HG03571 (cell line): ENCODE results near the gene MRPS10.

Source experiments
- ATAC-seq: cut with Tn5 transposase; IDR thresholded peaks from one replicate; pipeline ENCODE4 v1.9.1; 2021; ENCODE audit not compliant: unreplicated experiment

The MRPS10 gene

DNA sequence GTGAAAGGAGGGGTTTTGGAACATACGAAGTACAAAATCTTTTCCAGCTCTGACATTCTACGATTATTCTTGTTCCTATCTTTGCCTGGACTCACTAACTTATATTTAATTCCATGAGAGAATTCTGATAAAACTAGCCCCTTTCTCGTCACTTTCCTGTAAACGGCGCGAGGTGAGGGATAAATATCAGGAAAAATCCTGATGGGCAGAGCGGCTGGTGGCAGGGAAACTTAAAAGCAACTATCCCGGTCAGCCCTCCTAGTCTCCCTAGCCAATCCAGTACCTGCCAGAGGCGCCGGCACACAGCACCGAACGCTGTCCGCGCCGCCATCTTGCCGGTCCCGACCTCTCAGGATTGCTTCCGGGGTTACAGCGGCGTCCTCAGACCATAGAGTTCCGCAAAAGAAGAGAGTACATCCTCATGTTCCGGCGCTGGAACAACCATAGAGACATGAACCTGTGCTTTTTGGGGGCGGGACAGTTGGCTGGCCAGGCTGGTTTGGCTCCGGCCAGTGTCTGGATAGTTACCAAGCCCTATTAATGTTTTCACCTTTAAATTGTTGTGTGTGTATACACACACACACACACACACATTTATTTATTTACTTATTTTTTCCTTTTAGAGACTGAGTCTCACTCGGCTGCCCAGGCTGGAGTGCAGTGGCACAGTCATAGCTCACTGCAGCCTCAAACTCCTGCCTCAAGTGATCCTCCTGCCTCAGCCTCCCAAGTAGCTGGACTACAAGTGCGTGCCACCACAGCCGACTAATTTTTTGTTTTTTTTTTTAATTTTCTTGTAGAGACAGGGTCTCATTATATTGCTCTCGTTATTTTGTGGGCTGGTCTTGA, at the start of gene MRPS10:
Gene MRPS10 (minus strand): TSS at position 343 of the 849 bp plus-strand sequence. CDS start 12 bp downstream, at position 331.
- ATAC-seq: peak; percentile 85

DNA sequence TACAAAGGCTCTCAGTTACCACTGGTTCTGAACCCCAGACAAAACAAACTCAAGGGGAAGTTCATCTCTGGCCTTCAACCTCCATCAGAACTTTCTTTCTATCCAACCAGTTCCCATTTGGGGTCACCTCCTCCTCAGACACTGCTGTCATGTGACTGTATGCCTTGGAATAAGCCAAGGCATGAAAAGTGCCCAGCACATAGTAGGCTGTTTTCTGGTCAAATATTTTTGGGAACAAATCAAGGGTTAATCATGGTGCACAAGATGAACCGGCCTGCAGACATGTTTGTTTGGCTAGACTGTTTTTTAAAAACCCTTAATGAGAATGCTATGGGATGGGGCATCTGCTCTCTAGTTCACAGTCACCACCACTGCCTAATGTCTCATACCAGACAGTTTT, 48.9 kb upstream of the MRPS10 start:
- ATAC-seq: no peak

GRCh38 chr6:42264852-42265390, 47.3 kb upstream of the MRPS10 start:
- ATAC-seq: no peak

DNA sequence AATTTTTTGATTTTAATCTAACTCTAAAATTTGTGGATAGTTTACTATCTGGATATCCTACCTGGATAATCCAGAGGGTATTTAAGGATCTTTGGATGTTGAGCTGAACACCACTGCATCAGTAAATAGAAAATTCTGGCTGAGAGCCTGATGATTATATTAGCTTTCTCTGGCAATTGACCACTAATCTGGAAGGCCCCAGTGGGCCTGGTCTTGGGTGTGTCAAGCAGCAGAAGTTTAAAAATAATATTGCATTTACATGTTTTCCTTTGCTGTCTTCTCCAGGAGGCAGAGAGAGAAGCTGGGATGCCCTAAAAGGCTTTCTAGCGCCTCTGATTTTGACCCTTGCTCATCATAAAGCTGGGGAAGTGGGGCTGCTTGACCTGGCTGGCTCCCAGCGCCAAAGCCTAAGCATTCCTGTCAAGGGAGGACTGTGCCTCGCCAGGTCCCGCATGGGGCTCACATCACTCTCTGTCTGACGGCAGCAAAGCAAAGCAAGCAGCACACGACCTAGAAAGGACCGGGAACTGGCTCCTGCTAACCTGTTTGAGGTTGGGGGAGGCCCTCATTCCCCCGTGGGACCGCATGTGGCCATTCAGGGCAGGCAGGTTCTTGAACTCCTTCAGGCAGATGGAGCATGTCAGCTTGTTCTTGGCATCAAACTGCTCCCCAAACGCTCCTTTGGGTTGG, 46.6 kb upstream of the MRPS10 start:
- ATAC-seq: no peak

GRCh38 chr6:42263165-42263728, 45.6 kb upstream of the MRPS10 start:
- no peak for ATAC-seq

GRCh38 chr6:42260972-42261371, 43.3 kb upstream of the MRPS10 start:
- ATAC-seq: no peak

GRCh38 chr6:42260396-42260888, 42.8 kb upstream of the MRPS10 start:
- ATAC-seq: no peak

GRCh38 chr6:42259841-42260395, 42.3 kb upstream of the MRPS10 start:
- no peak for ATAC-seq

- no peak for ATAC-seq
These were observed 41.6 kb upstream of the MRPS10 start for GRCh38 chr6:42259286-42259685.

DNA sequence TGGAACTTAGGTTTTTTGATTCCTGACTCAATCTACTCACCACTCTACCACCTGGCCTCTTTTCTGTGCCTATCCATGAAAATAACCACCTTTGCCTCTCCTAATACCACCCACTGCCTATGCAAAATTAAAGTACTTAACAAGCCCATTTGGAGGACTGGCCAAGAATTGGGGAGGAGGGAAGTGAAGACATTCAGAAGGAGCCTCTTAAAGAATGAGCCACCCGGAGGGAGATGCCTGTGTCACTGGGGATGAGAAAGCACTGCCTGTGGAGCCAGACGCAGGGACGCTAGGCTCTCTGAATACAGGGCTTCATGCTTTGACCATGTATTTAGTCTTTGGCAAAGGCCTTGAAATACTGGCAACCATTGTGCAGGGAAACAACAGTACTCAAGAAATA, 40.0 kb upstream of the MRPS10 start:
- ATAC-seq: no peak

GRCh38 chr6:42257063-42257462, 39.4 kb upstream of the MRPS10 start:
- ATAC-seq: no peak

DNA sequence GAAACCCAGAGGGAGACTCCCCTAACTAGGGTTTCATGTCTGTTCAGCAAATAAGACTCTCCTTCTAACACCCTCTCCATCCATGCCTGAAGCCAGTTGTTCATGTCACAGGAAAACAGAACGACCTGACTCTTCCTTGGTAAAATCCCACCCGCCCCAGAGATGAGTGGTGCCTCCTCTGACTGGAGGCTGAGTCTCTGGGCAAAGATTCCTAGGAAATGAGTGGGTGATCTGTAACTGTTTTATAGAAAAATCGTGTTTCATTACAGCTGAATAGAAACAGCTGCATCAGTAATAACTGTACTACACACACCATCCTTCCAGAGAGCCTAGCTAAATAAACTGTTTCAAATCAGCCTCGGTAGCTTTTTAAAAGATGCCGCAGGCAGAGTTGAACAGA, 37.4 kb upstream of the MRPS10 start:
- no peak for ATAC-seq

- no peak for ATAC-seq
These were observed 36.8 kb upstream of the MRPS10 start for GRCh38 chr6:42254505-42254904.

- no peak for ATAC-seq
These were observed 34.4 kb upstream of the MRPS10 start for GRCh38 chr6:42251911-42252637.

DNA sequence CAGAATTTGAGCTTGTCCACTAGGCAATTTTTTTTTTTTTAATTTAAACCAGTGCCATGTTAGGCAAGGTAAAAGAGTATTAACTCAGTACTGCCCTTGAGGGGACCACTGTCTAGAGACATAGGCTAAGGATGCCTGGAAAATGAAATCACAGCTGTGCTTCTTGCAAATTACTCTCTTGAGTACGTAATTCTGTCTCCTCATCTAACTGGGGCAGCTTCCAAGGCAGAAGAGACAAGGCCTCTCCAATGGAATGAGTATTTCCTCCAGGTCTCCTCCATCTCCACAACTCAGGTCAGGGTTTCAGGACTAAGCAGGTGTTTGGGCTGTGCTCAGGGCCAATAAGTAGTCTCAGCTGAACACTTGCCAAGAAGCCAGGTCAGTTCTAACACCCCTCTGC, 33.8 kb upstream of the MRPS10 start:
- no peak for ATAC-seq

- ATAC-seq: no peak
These were observed 32.7 kb upstream of the MRPS10 start for GRCh38 chr6:42250274-42250931.

DNA sequence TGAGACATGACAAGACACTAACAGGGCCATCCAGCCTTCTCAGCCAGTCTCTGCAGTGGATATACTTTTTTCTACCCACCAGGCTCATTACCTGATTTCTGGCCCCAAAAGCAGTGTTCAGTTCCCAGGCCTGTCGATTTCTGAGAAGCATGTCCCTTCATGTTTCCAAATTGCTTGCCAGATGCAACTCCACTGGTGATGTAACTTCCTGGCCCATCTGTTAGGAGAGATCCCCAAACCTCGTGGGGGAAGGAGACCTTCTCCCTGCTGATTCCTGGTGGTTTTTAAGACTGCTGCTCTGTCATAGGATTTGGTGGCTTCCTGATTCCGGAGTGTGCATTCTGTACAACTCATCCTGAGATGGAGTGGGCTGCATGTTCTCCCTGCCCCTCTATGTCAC, 31.6 kb upstream of the MRPS10 start:
- no peak for ATAC-seq

DNA sequence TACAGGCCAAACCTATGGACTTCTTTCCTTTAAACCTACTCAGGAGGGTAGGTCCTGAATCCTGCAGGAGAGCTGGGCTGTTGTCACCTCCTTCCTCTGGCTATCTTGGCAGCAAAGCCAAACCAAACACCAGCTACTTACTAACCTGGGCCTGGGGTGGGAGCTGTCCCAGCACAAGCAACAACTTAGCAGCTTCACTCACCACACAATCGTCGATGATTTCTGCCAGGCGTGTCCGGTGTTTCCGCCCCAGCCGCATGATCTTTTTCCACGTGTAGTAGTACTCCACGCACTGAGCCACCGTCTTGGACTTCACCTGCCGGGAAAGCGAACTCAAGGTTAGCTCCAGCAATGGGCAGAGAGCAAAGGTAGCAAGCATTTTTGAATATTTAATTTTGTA, 25.4 kb upstream of the MRPS10 start:
- ATAC-seq: no peak

DNA sequence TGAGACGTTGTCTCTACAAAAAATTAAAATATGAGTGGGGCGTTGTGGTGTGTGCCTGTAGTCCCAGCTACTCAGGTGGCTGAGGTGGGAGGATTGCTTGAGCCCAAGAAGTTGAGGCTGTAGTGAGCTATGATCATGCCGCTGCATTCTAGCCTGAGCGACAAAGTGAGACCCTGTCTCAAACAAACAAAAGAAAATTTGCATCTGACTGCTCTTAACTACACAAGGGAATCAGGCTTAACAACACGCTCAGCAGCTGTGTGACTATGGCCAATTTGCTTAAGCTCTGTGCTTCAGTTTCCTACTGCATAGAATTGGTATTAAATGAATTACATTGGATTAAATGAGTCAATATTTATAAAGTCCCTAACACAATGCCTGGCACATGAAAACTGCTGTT, 24.3 kb upstream of the MRPS10 start:
- ATAC-seq: no peak

GRCh38 chr6:42239736-42240375, 22.2 kb upstream of the MRPS10 start:
- no peak for ATAC-seq
